Breast epithelium (tissue), 3 donors: ENCODE measurements around the gene ZMIZ2.

Experiments used
- CTCF ChIP-seq, 3 donors: fragments of 450-650 bp; IDR thresholded peaks; one replicate each; pipeline ENCODE4 v1.5.1; 2016 to 2017; ENCODE audit warnings: antibody characterized with exemption in 3 of 3, mild to moderate bottlenecking in 3 of 3, moderate library complexity in 3 of 3
- POLR2A ChIP-seq: fragments of 450-650 bp; IDR thresholded peaks from one replicate; pipeline ENCODE4 v1.6.1; 2016; ENCODE audit warnings: antibody characterized with exemption, mild to moderate bottlenecking, moderate library complexity

- no peak for TF ChIP-seq CTCF (IDR thresholded peaks at IDR 0.05)
- TF ChIP-seq POLR2A = no peak
Measured at GRCh38 chr7:44749992-44750391, 1.3 kb downstream of the ZMIZ2 start.
